KMS-11 (cell line): ENCODE data around the gene TTC23L.

Experiments used
- H2AFZ ChIP-seq: fragments of 200-600 bp; sonication (generic); 2 replicates; pipeline ENCODE4 v1.6.1; 2016; ENCODE audit warnings: antibody characterized with exemption, mixed run types, low read depth
- H3K27ac ChIP-seq: fragments of 200-600 bp; sonication (generic); 2 replicates; pipeline ENCODE4 v1.6.1; 2016; ENCODE audit warnings: mild to moderate bottlenecking, mixed run types
- H3K27me3 ChIP-seq: fragments of 200-600 bp; sonication (generic); 2 replicates; pipeline ENCODE4 v1.6.1; 2017; ENCODE audit warnings: mild to moderate bottlenecking, low read depth, mixed run types, moderate library complexity; ENCODE audit not compliant: insufficient read depth
- H3K36me3 ChIP-seq: fragments of 200-600 bp; sonication (generic); 2 replicates; pipeline ENCODE4 v1.6.1; 2017; ENCODE audit warnings: mild to moderate bottlenecking, mixed run types; ENCODE audit not compliant: insufficient read depth
- H3K4me1 ChIP-seq: fragments of 200-600 bp; sonication (generic); 2 replicates; pipeline ENCODE4 v1.6.1; 2016; ENCODE audit warnings: mild to moderate bottlenecking, low read depth, mixed run types; ENCODE audit not compliant: poor library complexity, severe bottlenecking
- H3K4me2 ChIP-seq: fragments of 200-600 bp; sonication (generic); 2 replicates; pipeline ENCODE4 v1.7.0; 2016; ENCODE audit warnings: mild to moderate bottlenecking, mixed run types
- H3K4me3 ChIP-seq: fragments of 200-600 bp; sonication (generic); IDR thresholded peaks from 2 replicates; pipeline ENCODE4 v1.6.1; 2017; ENCODE audit warnings: low read depth, low read length, mixed read lengths; ENCODE audit not compliant: insufficient read depth
- H3K79me2 ChIP-seq: fragments of 200-600 bp; sonication (generic); 2 replicates; pipeline ENCODE4 v1.6.1; 2016; ENCODE audit warnings: low read depth, mixed run types; ENCODE audit not compliant: insufficient read depth
- H3K9ac ChIP-seq: fragments of 200-600 bp; sonication (generic); 2 replicates; pipeline ENCODE4 v1.6.1; 2016; ENCODE audit warnings: mild to moderate bottlenecking, mixed run types
- H4K20me1 ChIP-seq: fragments of 200-600 bp; sonication (generic); 2 replicates; pipeline ENCODE4 v1.6.1; 2016; ENCODE audit warnings: mild to moderate bottlenecking, mixed run types; ENCODE audit not compliant: insufficient read depth
- CTCF ChIP-seq: fragments of 200-600 bp; sonication (generic); conservative IDR thresholded peaks from 2 replicates; pipeline ENCODE4 v1.6.1; 2017; ENCODE audit warnings: low read depth, mild to moderate bottlenecking, antibody characterized with exemption, low read length, moderate library complexity, mixed read lengths

TTC23L gene

GRCh38 chr5:34869256-34869655, 30.3 kb downstream of the TTC23L start:
- no peaks in the 10 kb centered on the region for H3K4me1 ChIP-seq
- no peak overlapping the region for H3K4me3 ChIP-seq
- no peaks in the 10 kb centered on the region for H3K36me3 ChIP-seq
- H3K79me2 ChIP-seq: no peaks in the 10 kb centered on the region
- no peaks in the 10 kb centered on the region for H4K20me1 ChIP-seq
- H3K27ac ChIP-seq: no peak overlapping the region
- no peaks in the 10 kb centered on the region for H3K27me3 ChIP-seq
- no peak for TF ChIP-seq CTCF
- H2AFZ ChIP-seq: no peak overlapping the region
- H3K9ac ChIP-seq: no peak overlapping the region
- H3K4me2 ChIP-seq: no peak overlapping the region

DNA sequence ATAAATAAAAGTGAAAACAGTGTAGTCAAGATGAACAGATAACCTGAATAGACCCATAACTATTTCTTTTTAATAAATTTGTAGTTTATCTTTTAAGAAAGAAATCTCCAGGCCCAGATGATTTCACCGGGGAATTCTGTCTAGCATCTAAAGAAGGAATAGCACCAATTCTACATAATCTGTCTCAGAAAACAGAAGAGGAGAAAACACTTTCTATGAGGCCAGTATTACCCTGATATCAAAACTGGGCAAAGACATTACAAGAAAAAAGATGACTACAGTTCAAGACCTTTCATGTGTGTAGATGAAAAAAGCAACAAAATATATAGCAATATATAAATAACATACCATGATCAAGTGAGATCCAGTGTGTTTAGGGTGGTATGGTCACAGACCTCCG, 31.4 kb downstream of the TTC23L start:
- no peak overlapping the region for H2AFZ ChIP-seq
- H3K4me2 ChIP-seq: no peak overlapping the region
- H4K20me1 ChIP-seq: no peaks in the 10 kb centered on the region
- no peak for TF ChIP-seq CTCF
- no peak overlapping the region for H3K4me3 ChIP-seq
- H3K9ac ChIP-seq: no peak overlapping the region
- H3K79me2 ChIP-seq: no peaks in the 10 kb centered on the region
- no peaks in the 10 kb centered on the region for H3K4me1 ChIP-seq
- H3K27me3 ChIP-seq: no peaks in the 10 kb centered on the region
- H3K36me3 ChIP-seq: no peaks in the 10 kb centered on the region
- H3K27ac ChIP-seq: no peak overlapping the region

DNA sequence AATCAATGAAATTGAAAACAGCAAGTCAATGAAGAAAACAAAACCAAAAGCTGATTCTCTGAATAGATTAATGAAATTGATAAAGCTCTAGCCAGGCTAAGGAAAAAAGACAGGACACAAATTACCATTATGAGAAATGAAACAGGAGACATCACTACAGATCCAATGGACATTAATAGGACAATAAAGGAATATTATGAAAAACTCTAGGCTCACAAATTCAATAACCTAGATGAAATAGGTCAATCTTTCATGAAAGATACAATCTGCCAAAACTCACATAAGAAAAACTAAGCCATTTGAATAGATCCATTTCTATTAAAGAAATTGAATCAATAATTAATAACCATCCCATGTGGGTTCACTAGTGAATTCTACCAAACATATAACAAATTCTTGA, 37.3 kb downstream of the TTC23L start:
- H3K27me3 ChIP-seq: no peaks in the 10 kb centered on the region
- TF ChIP-seq CTCF: no peak
- no peak overlapping the region for H2AFZ ChIP-seq
- H3K4me2 ChIP-seq: no peak overlapping the region
- no peak overlapping the region for H3K27ac ChIP-seq
- H3K4me3 ChIP-seq: no peak overlapping the region
- no peaks in the 10 kb centered on the region for H3K4me1 ChIP-seq
- H3K79me2 ChIP-seq: no peaks in the 10 kb centered on the region
- H3K36me3 ChIP-seq: no peaks in the 10 kb centered on the region
- no peaks in the 10 kb centered on the region for H4K20me1 ChIP-seq
- no peak overlapping the region for H3K9ac ChIP-seq

DNA sequence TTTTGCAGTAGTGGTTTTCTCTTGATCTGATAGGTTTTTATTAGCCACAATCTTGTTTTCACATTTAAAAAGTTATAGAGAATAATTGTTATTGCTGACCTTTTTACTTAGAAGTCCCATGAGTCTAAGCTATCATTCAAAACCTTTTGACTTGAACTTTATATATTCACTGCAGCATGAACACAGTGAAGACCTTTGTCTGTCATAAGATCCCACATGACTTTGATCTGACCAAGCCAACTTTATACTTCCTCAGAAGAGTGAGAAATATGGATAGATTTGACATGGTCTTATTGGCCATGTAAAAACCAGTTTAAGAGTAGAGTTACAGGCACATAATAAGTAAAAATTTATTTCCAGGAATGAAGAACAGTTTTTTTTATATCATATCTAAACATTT, 42.3 kb downstream of the TTC23L start:
- Histone ChIP-seq H3K4me1 (no peaks in the 10 kb centered on the region), H3K36me3 (no peaks in the 10 kb centered on the region), H3K4me2 (no peak overlapping the region), H3K4me3 (no peak overlapping the region), H4K20me1 (no peaks in the 10 kb centered on the region), H3K27ac (no peak overlapping the region), H3K9ac (no peak overlapping the region), H3K27me3 (no peaks in the 10 kb centered on the region), H2AFZ (no peak overlapping the region), H3K79me2 (no peaks in the 10 kb centered on the region)
- TF ChIP-seq CTCF: no peak
